GM23338 (cell line): ENCODE measurements around the gene AHR. TPM values are rescaled to one million over a fixed set of nuclear protein-coding genes. Genes with fewer than 3 reads are reported as not detected.
A peak's percentile ranks its signal among the peaks of the same experiment; 100 is the strongest.

Source experiments
- ATAC-seq: fragments of 200-7000 bp; cut with Tn5 transposase; 3 replicates; pipeline ENCODE4 v1.9.1; 2020
- DNase-seq: peaks from one replicate; pipeline ENCODE4 v3.0.0-alpha.2; 2015; ENCODE audit warnings: low spot score
- H2AFZ ChIP-seq: fragments of 200-600 bp; sonication (generic); 2 replicates; pipeline ENCODE4 v1.8.0; 2016; ENCODE audit warnings: antibody characterized with exemption, mild to moderate bottlenecking, moderate library complexity
- H3F3A ChIP-seq: fragments of 200-600 bp; sonication (generic); replicated peaks from 2 replicates; pipeline ENCODE4 v1.8.0; 2017; ENCODE audit warnings: antibody characterized with exemption, mixed run types, low read depth
- H3K27ac ChIP-seq: fragments of 200-600 bp; sonication (generic); 2 replicates; pipeline ENCODE4 v1.6.1; 2016; ENCODE audit warnings: low read depth
- H3K27me3 ChIP-seq: fragments of 200-600 bp; sonication (generic); 2 replicates; pipeline ENCODE4 v1.8.0; 2016; ENCODE audit warnings: mild to moderate bottlenecking, mixed run types, moderate library complexity; ENCODE audit not compliant: insufficient read depth
- H3K36me3 ChIP-seq: fragments of 200-600 bp; sonication (generic); 2 replicates; pipeline ENCODE4 v1.8.0; 2016; ENCODE audit warnings: mild to moderate bottlenecking; ENCODE audit not compliant: insufficient read depth
- H3K4me1 ChIP-seq: fragments of 200-600 bp; sonication (generic); 2 replicates; pipeline ENCODE4 v1.8.0; 2016; ENCODE audit warnings: mild to moderate bottlenecking, moderate library complexity; ENCODE audit not compliant: insufficient read depth
- H3K4me2 ChIP-seq: fragments of 200-600 bp; sonication (generic); 2 replicates; pipeline ENCODE4 v1.7.1; 2017; ENCODE audit warnings: mixed run types
- H3K4me3 ChIP-seq: fragments of 200-600 bp; sonication (generic); 2 replicates; pipeline ENCODE4 v1.6.1; 2016; ENCODE audit warnings: mixed run types
- H3K79me2 ChIP-seq: fragments of 200-600 bp; sonication (generic); replicated peaks from 2 replicates; pipeline ENCODE4 v1.8.0; 2017; ENCODE audit warnings: mild to moderate bottlenecking; ENCODE audit not compliant: insufficient read depth
- H3K9me2 ChIP-seq: fragments of 200-600 bp; sonication (generic); 2 replicates; pipeline ENCODE4 v1.8.0; 2017; ENCODE audit not compliant: insufficient read depth
- H4K20me1 ChIP-seq: fragments of 200-600 bp; sonication (generic); replicated peaks from 2 replicates; pipeline ENCODE4 v1.8.0; 2017; ENCODE audit warnings: mild to moderate bottlenecking; ENCODE audit not compliant: insufficient read depth
- H3K27ac Mint-ChIP-seq: 2 replicates; pipeline ENCODE4 v1.8.0; 2020; ENCODE audit warnings: inconsistent platforms, mild to moderate bottlenecking, moderate library complexity, mixed read lengths
- H3K27me3 Mint-ChIP-seq: 3 replicates; pipeline ENCODE4 v1.8.0; 2022; ENCODE audit warnings: low read depth, mild to moderate bottlenecking, moderate library complexity, mixed read lengths, inconsistent platforms; ENCODE audit not compliant: insufficient read depth, poor library complexity
- H3K36me3 Mint-ChIP-seq: 3 replicates; pipeline ENCODE4 v1.8.0; 2021; ENCODE audit warnings: low read depth, mild to moderate bottlenecking, inconsistent platforms, moderate library complexity, mixed read lengths
- H3K4me1 Mint-ChIP-seq: 3 replicates; pipeline ENCODE4 v1.8.0; 2020; ENCODE audit warnings: mild to moderate bottlenecking, inconsistent platforms, mixed read lengths
- H3K4me3 Mint-ChIP-seq: 3 replicates; pipeline ENCODE4 v1.8.0; 2021; ENCODE audit warnings: moderate library complexity, mild to moderate bottlenecking, inconsistent platforms, mixed read lengths
- H3K9me3 Mint-ChIP-seq: 3 replicates; pipeline ENCODE4 v1.8.0; 2020; ENCODE audit warnings: moderate library complexity, mild to moderate bottlenecking, inconsistent platforms, mixed read lengths
- CREB1 ChIP-seq: fragments of 250-450 bp; sonication (Bioruptor Pico); IDR thresholded peaks from 2 replicates; pipeline ENCODE4 v1.5.0; 2020; ENCODE audit warnings: low read depth, mild to moderate bottlenecking, moderate library complexity
- EZH2phosphoT487 ChIP-seq: fragments of 200-600 bp; sonication (generic); IDR thresholded peaks from one replicate; pipeline ENCODE4 v1.8.1; 2018; ENCODE audit warnings: antibody characterized with exemption; ENCODE audit not compliant: unreplicated experiment
- JUNB ChIP-seq: IDR thresholded peaks from one replicate; pipeline ENCODE4 v1.6.1; 2016; ENCODE audit warnings: antibody characterized with exemption; ENCODE audit not compliant: unreplicated experiment
- NANOG ChIP-seq: IDR thresholded peaks from 2 replicates; pipeline ENCODE4 v1.6.1; 2016; ENCODE audit warnings: antibody characterized with exemption, borderline replicate concordance
- POLR2AphosphoS5 ChIP-seq: IDR thresholded peaks from 2 replicates; pipeline ENCODE4 v1.6.1; 2016; ENCODE audit warnings: antibody characterized with exemption, low read depth
- STAT1 ChIP-seq: IDR thresholded peaks from one replicate; pipeline ENCODE4 v1.6.1; 2016; ENCODE audit warnings: antibody characterized with exemption; ENCODE audit not compliant: unreplicated experiment
- ZNF114 ChIP-seq: fragments of 250-450 bp; sonication (Bioruptor Pico); IDR thresholded peaks from 2 replicates; pipeline ENCODE4 v1.5.0; 2020; ENCODE audit warnings: mild to moderate bottlenecking, moderate library complexity
- ZNF331 ChIP-seq: fragments of 250-450 bp; sonication (Bioruptor Pico); IDR thresholded peaks from 2 replicates; pipeline ENCODE4 v1.5.0; 2020; ENCODE audit warnings: low read depth, mild to moderate bottlenecking, moderate library complexity
- polyA plus RNA-seq: library from polyadenylated mRNA; unstranded; fragments of >200 nt; fragmentation: Nextera tagmentation; extraction: Ambion mirVana; gene quantifications from 2 replicates; pipeline ENCODE4 v1.2.1, GENCODE V29; 2016
- total RNA-seq: library from RNA; depleted of rRNA; stranded (reverse); fragments of >200 nt; shearing (Covaris generic); gene quantifications from 2 replicates; pipeline ENCODE4 v1.2.3, GENCODE V29; 2014
- TF ChIP-seq, protein P1 (sequence below): IDR thresholded peaks from 2 replicates; pipeline ENCODE4 v1.6.1; 2016; ENCODE audit warnings: antibody characterized with exemption
- TF ChIP-seq, protein P2 (sequence below), 2 experiments: fragments of 200-600 bp in 1 of 2; sonication (generic) in 1 of 2; conservative IDR thresholded peaks; 2 replicates each; pipeline versions ENCODE4 v1.5.1 to v1.6.1; 2016 to 2017; ENCODE audit warnings: antibody characterized with exemption in 2 of 2, low read depth in 2 of 2, mild to moderate bottlenecking in 2 of 2, moderate library complexity in 1 of 2

Gene AHR
- total and polyA plus RNA-seq, 2 experiments from 2014 or later: 3.4 to 14.9 TPM

DNA sequence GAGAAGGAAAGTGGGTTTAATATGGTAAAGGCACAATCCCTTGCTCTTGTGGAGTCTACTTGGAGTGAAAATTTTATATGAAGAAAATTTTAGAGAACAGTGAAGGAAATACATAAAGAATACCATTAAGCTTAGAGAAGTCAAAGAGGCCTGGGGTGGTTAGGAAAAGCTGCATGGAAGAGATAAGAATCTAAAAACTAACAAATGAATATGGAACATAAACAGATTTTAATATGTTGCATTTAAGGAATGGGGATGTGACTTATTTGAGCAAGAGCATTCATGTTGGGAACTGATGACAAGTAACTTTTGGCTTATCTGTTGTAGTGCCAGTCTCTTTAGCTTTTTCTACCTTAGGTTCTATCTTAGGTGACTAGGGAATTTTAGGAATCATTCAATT, 31.0 kb downstream of the AHR start:
- H3K4me1 Mint-ChIP-seq: peaks cover 3% of the 10 kb centered on the region; the same call in 1 of the 3 replicates
- ATAC-seq: no peak
- no peaks in the 10 kb centered on the region for H3K79me2 ChIP-seq

GRCh38 chr7:17331891-17332501, 33.5 kb downstream of the AHR start:
- Histone ChIP-seq H3K27me3 (no peaks in the 10 kb centered on the region), H3F3A (no peaks in the 10 kb centered on the region), H3K36me3 (no peaks in the 10 kb centered on the region; the same call in 1 of the 2 replicates), H4K20me1 (no peaks in the 10 kb centered on the region), H3K4me1 (no peaks in the 10 kb centered on the region), H2AFZ (no peak overlapping the region), H3K79me2 (no peaks in the 10 kb centered on the region), H3K9me2 (no peaks in the 10 kb centered on the region), H3K4me3 (no peak overlapping the region), H3K4me2 (no peak overlapping the region), H3K27ac (no peak overlapping the region)
- no peak for DNase-seq
- ATAC-seq: no peak
- H3K4me3 Mint-ChIP-seq: no peak overlapping the region
- TF ChIP-seq, protein P1, sequence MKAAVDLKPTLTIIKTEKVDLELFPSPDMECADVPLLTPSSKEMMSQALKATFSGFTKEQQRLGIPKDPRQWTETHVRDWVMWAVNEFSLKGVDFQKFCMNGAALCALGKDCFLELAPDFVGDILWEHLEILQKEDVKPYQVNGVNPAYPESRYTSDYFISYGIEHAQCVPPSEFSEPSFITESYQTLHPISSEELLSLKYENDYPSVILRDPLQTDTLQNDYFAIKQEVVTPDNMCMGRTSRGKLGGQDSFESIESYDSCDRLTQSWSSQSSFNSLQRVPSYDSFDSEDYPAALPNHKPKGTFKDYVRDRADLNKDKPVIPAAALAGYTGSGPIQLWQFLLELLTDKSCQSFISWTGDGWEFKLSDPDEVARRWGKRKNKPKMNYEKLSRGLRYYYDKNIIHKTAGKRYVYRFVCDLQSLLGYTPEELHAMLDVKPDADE: no peak
- no peak for TF ChIP-seq EZH2phosphoT487
- TF ChIP-seq, protein P2, sequence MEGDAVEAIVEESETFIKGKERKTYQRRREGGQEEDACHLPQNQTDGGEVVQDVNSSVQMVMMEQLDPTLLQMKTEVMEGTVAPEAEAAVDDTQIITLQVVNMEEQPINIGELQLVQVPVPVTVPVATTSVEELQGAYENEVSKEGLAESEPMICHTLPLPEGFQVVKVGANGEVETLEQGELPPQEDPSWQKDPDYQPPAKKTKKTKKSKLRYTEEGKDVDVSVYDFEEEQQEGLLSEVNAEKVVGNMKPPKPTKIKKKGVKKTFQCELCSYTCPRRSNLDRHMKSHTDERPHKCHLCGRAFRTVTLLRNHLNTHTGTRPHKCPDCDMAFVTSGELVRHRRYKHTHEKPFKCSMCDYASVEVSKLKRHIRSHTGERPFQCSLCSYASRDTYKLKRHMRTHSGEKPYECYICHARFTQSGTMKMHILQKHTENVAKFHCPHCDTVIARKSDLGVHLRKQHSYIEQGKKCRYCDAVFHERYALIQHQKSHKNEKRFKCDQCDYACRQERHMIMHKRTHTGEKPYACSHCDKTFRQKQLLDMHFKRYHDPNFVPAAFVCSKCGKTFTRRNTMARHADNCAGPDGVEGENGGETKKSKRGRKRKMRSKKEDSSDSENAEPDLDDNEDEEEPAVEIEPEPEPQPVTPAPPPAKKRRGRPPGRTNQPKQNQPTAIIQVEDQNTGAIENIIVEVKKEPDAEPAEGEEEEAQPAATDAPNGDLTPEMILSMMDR (conservative IDR thresholded peaks at IDR 0.05; ENCODE audit: low read depth in 2 of 2): no peak
- no peaks in the 10 kb centered on the region for H3K27me3 Mint-ChIP-seq
- H3K36me3 Mint-ChIP-seq: peaks cover 10% of the 10 kb centered on the region
- H3K4me1 Mint-ChIP-seq: peaks cover 3% of the 10 kb centered on the region; the same call in 1 of the 3 replicates
- H3K27ac Mint-ChIP-seq: no peak overlapping the region
- no peaks in the 10 kb centered on the region for H3K9me3 Mint-ChIP-seq

More for the DNA sequence above, 31.0 kb downstream of the AHR start:
- H3K9me3 Mint-ChIP-seq: no peaks in the 10 kb centered on the region
- TF ChIP-seq NANOG (no peak), POLR2AphosphoS5 (no peak), JUNB (no peak), STAT1 (no peak), CREB1 (no peak), ZNF331 (CRISPR knock-in tag) (no peak), ZNF114 (CRISPR knock-in tag) (no peak), EZH2phosphoT487 (no peak)
- TF ChIP-seq, protein P1: no peak
- TF ChIP-seq, protein P2 (conservative IDR thresholded peaks at IDR 0.05; ENCODE audit: low read depth in 2 of 2): no peak
- H3K36me3 Mint-ChIP-seq: peaks cover 2% of the 10 kb centered on the region; the same call in 1 of the 3 replicates
- Histone ChIP-seq H3F3A (no peaks in the 10 kb centered on the region), H3K27ac (no peak overlapping the region), H3K36me3 (no peaks in the 10 kb centered on the region), H4K20me1 (no peaks in the 10 kb centered on the region), H3K9me2 (no peaks in the 10 kb centered on the region), H3K4me2 (no peak overlapping the region), H3K4me3 (no peak overlapping the region), H3K27me3 (no peaks in the 10 kb centered on the region), H3K4me1 (no peaks in the 10 kb centered on the region), H2AFZ (no peak overlapping the region)
- H3K27ac Mint-ChIP-seq: 0 out of 2 replicates have a peak overlapping the region, but pooled peaks have one; percentile 43
- H3K4me3 Mint-ChIP-seq: no peak overlapping the region
- no peaks in the 10 kb centered on the region for H3K27me3 Mint-ChIP-seq
- no peak for DNase-seq
